ENCODE results near the gene SPPL2C.

DNA sequence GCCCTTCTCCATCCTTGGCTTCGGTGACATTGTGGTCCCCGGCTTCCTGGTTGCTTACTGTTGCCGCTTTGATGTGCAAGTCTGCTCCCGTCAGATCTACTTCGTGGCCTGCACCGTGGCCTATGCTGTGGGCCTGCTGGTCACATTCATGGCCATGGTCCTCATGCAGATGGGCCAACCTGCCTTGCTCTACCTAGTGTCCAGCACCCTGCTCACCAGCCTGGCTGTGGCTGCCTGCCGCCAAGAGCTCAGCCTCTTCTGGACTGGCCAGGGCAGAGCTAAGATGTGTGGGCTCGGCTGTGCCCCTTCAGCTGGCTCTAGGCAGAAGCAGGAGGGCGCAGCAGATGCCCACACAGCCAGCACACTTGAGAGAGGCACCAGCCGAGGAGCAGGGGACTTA, 1.5 kb downstream of the SPPL2C start:
- TF ChIP-seq, protein P1, sequence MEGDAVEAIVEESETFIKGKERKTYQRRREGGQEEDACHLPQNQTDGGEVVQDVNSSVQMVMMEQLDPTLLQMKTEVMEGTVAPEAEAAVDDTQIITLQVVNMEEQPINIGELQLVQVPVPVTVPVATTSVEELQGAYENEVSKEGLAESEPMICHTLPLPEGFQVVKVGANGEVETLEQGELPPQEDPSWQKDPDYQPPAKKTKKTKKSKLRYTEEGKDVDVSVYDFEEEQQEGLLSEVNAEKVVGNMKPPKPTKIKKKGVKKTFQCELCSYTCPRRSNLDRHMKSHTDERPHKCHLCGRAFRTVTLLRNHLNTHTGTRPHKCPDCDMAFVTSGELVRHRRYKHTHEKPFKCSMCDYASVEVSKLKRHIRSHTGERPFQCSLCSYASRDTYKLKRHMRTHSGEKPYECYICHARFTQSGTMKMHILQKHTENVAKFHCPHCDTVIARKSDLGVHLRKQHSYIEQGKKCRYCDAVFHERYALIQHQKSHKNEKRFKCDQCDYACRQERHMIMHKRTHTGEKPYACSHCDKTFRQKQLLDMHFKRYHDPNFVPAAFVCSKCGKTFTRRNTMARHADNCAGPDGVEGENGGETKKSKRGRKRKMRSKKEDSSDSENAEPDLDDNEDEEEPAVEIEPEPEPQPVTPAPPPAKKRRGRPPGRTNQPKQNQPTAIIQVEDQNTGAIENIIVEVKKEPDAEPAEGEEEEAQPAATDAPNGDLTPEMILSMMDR (IDR thresholded peaks at IDR 0.05): no peak
- no peak for TF ChIP-seq EZH2 (IDR thresholded peaks at IDR 0.05)
